Astrocyte (in vitro differentiated cells and primary cell): ENCODE results near the gene FOXRED2. TPM values are rescaled to one million over a fixed set of nuclear protein-coding genes. Genes with fewer than 3 reads are reported as not detected.
A peak's percentile ranks its signal among the peaks of the same experiment; 100 is the strongest.

Experiments
- DNase-seq: peaks from one replicate; pipeline ENCODE4 v3.0.0-alpha.2; 2010; ENCODE audit warnings: low read depth
- FAIRE-seq: peaks from 2 replicates; lab custom pipeline; 2011; peaks lifted over from hg19 to GRCh38; lab: Jason Lieb, UNC
- H2AFZ ChIP-seq: 2 replicates; pipeline ENCODE4 v1.6.0; 2012; ENCODE audit warnings: low read depth, low read length, inconsistent platforms
- H3K27ac ChIP-seq: 2 replicates; pipeline ENCODE4 v1.5.1; 2011; ENCODE audit warnings: low read depth, low read length, inconsistent platforms
- H3K27me3 ChIP-seq: 2 replicates; pipeline ENCODE4 v1.6.0; 2011; ENCODE audit warnings: low read length, inconsistent platforms; ENCODE audit not compliant: insufficient read depth
- H3K36me3 ChIP-seq: 2 replicates; pipeline ENCODE4 v1.5.1; 2011; ENCODE audit warnings: low read length, inconsistent platforms; ENCODE audit not compliant: insufficient read depth
- H3K4me1 ChIP-seq: 2 replicates; pipeline ENCODE4 v1.5.1; 2011; ENCODE audit warnings: low read length, inconsistent platforms; ENCODE audit not compliant: insufficient read depth
- H3K4me2 ChIP-seq: 2 replicates; pipeline ENCODE4 v1.6.0; 2012; ENCODE audit warnings: low read length, inconsistent platforms
- H3K4me3 ChIP-seq: 2 replicates; pipeline ENCODE4 v1.5.1; 2011; ENCODE audit warnings: low read depth, mild to moderate bottlenecking, low read length, inconsistent platforms; ENCODE audit not compliant: insufficient read depth
- H3K79me2 ChIP-seq: 2 replicates; pipeline ENCODE4 v1.6.0; 2012; ENCODE audit warnings: mild to moderate bottlenecking, low read length, inconsistent platforms; ENCODE audit not compliant: insufficient read depth
- H3K9ac ChIP-seq: 2 replicates; pipeline ENCODE4 v1.6.0; 2012; ENCODE audit warnings: mild to moderate bottlenecking, low read length, inconsistent platforms
- H3K9me3 ChIP-seq: 2 replicates; pipeline ENCODE4 v1.5.1; 2012; ENCODE audit warnings: low read depth, mild to moderate bottlenecking, low read length, inconsistent platforms; ENCODE audit not compliant: insufficient read depth
- H4K20me1 ChIP-seq: 2 replicates; pipeline ENCODE4 v1.6.0; 2012; ENCODE audit warnings: low read length, inconsistent platforms; ENCODE audit not compliant: insufficient read depth
- H3K27ac Mint-ChIP-seq: one replicate; pipeline ENCODE4 v1.8.0; 2021; ENCODE audit warnings: mild to moderate bottlenecking, mixed read lengths; ENCODE audit not compliant: unreplicated experiment
- H3K27me3 Mint-ChIP-seq: one replicate; pipeline ENCODE4 v1.8.0; 2021; ENCODE audit warnings: low read depth, mixed read lengths; ENCODE audit not compliant: unreplicated experiment
- H3K36me3 Mint-ChIP-seq: one replicate; pipeline ENCODE4 v1.8.0; 2021; ENCODE audit warnings: low read depth, mixed read lengths; ENCODE audit not compliant: unreplicated experiment
- H3K4me1 Mint-ChIP-seq: one replicate; pipeline ENCODE4 v1.8.0; 2021; ENCODE audit warnings: low read depth, mixed read lengths; ENCODE audit not compliant: unreplicated experiment
- H3K4me3 Mint-ChIP-seq: one replicate; pipeline ENCODE4 v1.8.0; 2021; ENCODE audit warnings: mild to moderate bottlenecking, moderate library complexity, mixed read lengths; ENCODE audit not compliant: unreplicated experiment
- H3K9me3 Mint-ChIP-seq: one replicate; pipeline ENCODE4 v1.8.0; 2021; ENCODE audit warnings: mild to moderate bottlenecking, mixed read lengths; ENCODE audit not compliant: unreplicated experiment
- CTCF ChIP-seq: IDR thresholded peaks from 2 replicates; pipeline ENCODE4 v1.5.1; 2011; ENCODE audit warnings: low read depth, mild to moderate bottlenecking, inconsistent platforms, low read length, moderate library complexity; ENCODE audit not compliant: insufficient read depth
- EZH2 ChIP-seq: IDR thresholded peaks from 2 replicates; pipeline ENCODE4 v1.6.1; 2012; ENCODE audit warnings: mild to moderate bottlenecking, low read length, inconsistent platforms; ENCODE audit not compliant: insufficient read depth
- total RNA-seq: library from RNA; stranded (reverse); gene quantifications from 2 replicates; pipeline ENCODE4 v1.2.1, GENCODE V29; 2021

FOXRED2 gene
- total RNA-seq, 1 donor from 2014 or later = 5.3 TPM

- H3K27me3 ChIP-seq = no peaks in the 10 kb centered on the region
- H3K79me2 ChIP-seq = peaks cover 6% of the 10 kb centered on the region
- H3K36me3 Mint-ChIP-seq = no peaks in the 10 kb centered on the region
- no peak overlapping the region for H2AFZ ChIP-seq
- H3K9me3 ChIP-seq = no peaks in the 10 kb centered on the region
- H3K4me1 ChIP-seq = peaks cover 35% of the 10 kb centered on the region
- no peak overlapping the region for H3K4me3 ChIP-seq
- no peak overlapping the region for H3K27ac Mint-ChIP-seq
- H3K9me3 Mint-ChIP-seq = peaks cover 1% of the 10 kb centered on the region
- no peaks in the 10 kb centered on the region for H3K27me3 Mint-ChIP-seq
- H3K27ac ChIP-seq = no peak overlapping the region
- H3K36me3 ChIP-seq = no peaks in the 10 kb centered on the region
- H3K4me2 ChIP-seq = no peak overlapping the region
- FAIRE-seq (no peak), DNase-seq (peak; percentile 56)
- peaks cover 34% of the 10 kb centered on the region for H3K4me1 Mint-ChIP-seq
- H4K20me1 ChIP-seq = no peaks in the 10 kb centered on the region
- no peak overlapping the region for H3K4me3 Mint-ChIP-seq
- no peak overlapping the region for H3K9ac ChIP-seq
- TF ChIP-seq CTCF = no peak
Measured at GRCh38 chr22:36457688-36458450, 49.0 kb downstream of the FOXRED2 start.

- H3K36me3 ChIP-seq = no peaks in the 10 kb centered on the region
- peaks cover 2% of the 10 kb centered on the region for H3K79me2 ChIP-seq
- no peak overlapping the region for H3K9ac ChIP-seq
- DNase-seq = no peak
- TF ChIP-seq EZH2 = no peak
- no peak for TF ChIP-seq CTCF
- no peaks in the 10 kb centered on the region for H3K9me3 ChIP-seq
- peaks cover 3% of the 10 kb centered on the region for H3K9me3 Mint-ChIP-seq
- no peak for FAIRE-seq
- H4K20me1 ChIP-seq = no peaks in the 10 kb centered on the region
- no peak overlapping the region for H3K4me2 ChIP-seq
- H3K27me3 ChIP-seq = no peaks in the 10 kb centered on the region
- H3K27ac Mint-ChIP-seq = peak overlapping the region; percentile 27
- H3K4me3 ChIP-seq = no peak overlapping the region
- peaks cover 29% of the 10 kb centered on the region for H3K4me1 Mint-ChIP-seq
- H3K4me3 Mint-ChIP-seq = no peak overlapping the region
- peaks cover 29% of the 10 kb centered on the region for H3K4me1 ChIP-seq
- no peak overlapping the region for H2AFZ ChIP-seq
- H3K36me3 Mint-ChIP-seq = no peaks in the 10 kb centered on the region
- no peak overlapping the region for H3K27ac ChIP-seq
- no peaks in the 10 kb centered on the region for H3K27me3 Mint-ChIP-seq
Measured at GRCh38 chr22:36456464-36456845, 50.4 kb downstream of the FOXRED2 start.
